HepG2 (cell line): ENCODE data around the gene FOXN3. TPM values are rescaled to one million over a fixed set of nuclear protein-coding genes. Genes with fewer than 3 reads are reported as not detected.
A peak's percentile ranks its signal among the peaks of the same experiment; 100 is the strongest.

Experiments used
- CEBPB ChIP-seq: IDR thresholded peaks from 2 replicates; pipeline ENCODE4 v1.6.1; 2011; ENCODE audit warnings: low read depth, low read length, improper control_type of control experiment, borderline replicate concordance
- GABPA ChIP-seq, 2 experiments: IDR thresholded peaks; 2 replicates each; pipeline ENCODE4 v1.6.1; 2011 to 2016; ENCODE audit warnings: low read depth in 2 of 2, low read length in 1 of 2, missing biosample characterization in 1 of 2, missing genetic modification characterization in 1 of 2
- NKX3-1 ChIP-seq: sonication (generic); formaldehyde crosslinking; IDR thresholded peaks from 2 replicates; pipeline ENCODE4 v1.5.0; 2020; ENCODE audit warnings: missing genetic modification reagents
- SSRP1 ChIP-seq: IDR thresholded peaks from 2 replicates; pipeline ENCODE4 v1.6.1; 2016; ENCODE audit warnings: control low read depth
- ZNF12 ChIP-seq: sonication (generic); formaldehyde crosslinking; IDR thresholded peaks from 2 replicates; pipeline ENCODE4 v1.5.0; 2020; ENCODE audit warnings: missing genetic modification reagents
- ZNF644 ChIP-seq: IDR thresholded peaks from 2 replicates; pipeline ENCODE4 v1.6.1; 2016; ENCODE audit warnings: low read depth
- ZNF841 ChIP-seq: sonication (generic); formaldehyde crosslinking; IDR thresholded peaks from 2 replicates; pipeline ENCODE4 v1.8.1; 2023; ENCODE audit warnings: missing genetic modification reagents, borderline replicate concordance
- polyA plus RNA-seq, 8 experiments: library from polyadenylated mRNA; depleted of rRNA in 3 of 8; stranded (reverse) in 7 of 8; unstranded in 1 of 8; fragments of >200 nt; fragmentation: Illumina TruSeq in 4 of 8; extraction: Trizol in 4 of 8; gene quantifications; 2 replicates each; pipeline versions ENCODE4 v1.2.1 to v1.2.3, GENCODE V29; 2011 to 2016; ENCODE audit warnings: low read depth in 4 of 8, missing spikeins in 1 of 8, mixed read lengths in 1 of 8; ENCODE audit not compliant: insufficient read depth in 1 of 8
- total RNA-seq, 5 experiments: library from RNA; depleted of rRNA; stranded (reverse); fragments of >200 nt; fragmentation: Illumina TruSeq; extraction: Trizol; gene quantifications; 2 replicates each; pipeline ENCODE4 v1.2.3, GENCODE V29; 2016; ENCODE audit warnings: low read depth in 1 of 5
- TF ChIP-seq, protein P1 (sequence below): sonication (generic); formaldehyde crosslinking; IDR thresholded peaks from 2 replicates; pipeline ENCODE4 v1.5.0; 2020; ENCODE audit warnings: missing genetic modification reagents, mild to moderate bottlenecking, borderline replicate concordance
- TF ChIP-seq, protein P2 (sequence below), 2 experiments: fragments of 450-650 bp in 1 of 2; sonication (generic) in 1 of 2; formaldehyde crosslinking in 1 of 2; IDR thresholded peaks; 2 replicates each; pipeline versions ENCODE4 v1.6.1 to v1.8.0; 2016 to 2022; ENCODE audit warnings: antibody characterized with exemption in 1 of 2, mild to moderate bottlenecking in 1 of 2, missing genetic modification reagents in 1 of 2
- TF ChIP-seq, protein P3 (sequence below): sonication (generic); formaldehyde crosslinking; IDR thresholded peaks from 2 replicates; pipeline ENCODE4 v1.4.0; 2020; ENCODE audit warnings: mild to moderate bottlenecking, missing genetic modification reagents, borderline replicate concordance
- TF ChIP-seq, protein P4 (sequence below): IDR thresholded peaks from 2 replicates; pipeline ENCODE4 v1.6.1; 2016

Gene FOXN3
- total and polyA plus RNA-seq, 2 of the 13 experiments (the other 11 are each of a cell fraction or from before 2014, with no cell fraction given), result 32.4 to 70.2 TPM

DNA sequence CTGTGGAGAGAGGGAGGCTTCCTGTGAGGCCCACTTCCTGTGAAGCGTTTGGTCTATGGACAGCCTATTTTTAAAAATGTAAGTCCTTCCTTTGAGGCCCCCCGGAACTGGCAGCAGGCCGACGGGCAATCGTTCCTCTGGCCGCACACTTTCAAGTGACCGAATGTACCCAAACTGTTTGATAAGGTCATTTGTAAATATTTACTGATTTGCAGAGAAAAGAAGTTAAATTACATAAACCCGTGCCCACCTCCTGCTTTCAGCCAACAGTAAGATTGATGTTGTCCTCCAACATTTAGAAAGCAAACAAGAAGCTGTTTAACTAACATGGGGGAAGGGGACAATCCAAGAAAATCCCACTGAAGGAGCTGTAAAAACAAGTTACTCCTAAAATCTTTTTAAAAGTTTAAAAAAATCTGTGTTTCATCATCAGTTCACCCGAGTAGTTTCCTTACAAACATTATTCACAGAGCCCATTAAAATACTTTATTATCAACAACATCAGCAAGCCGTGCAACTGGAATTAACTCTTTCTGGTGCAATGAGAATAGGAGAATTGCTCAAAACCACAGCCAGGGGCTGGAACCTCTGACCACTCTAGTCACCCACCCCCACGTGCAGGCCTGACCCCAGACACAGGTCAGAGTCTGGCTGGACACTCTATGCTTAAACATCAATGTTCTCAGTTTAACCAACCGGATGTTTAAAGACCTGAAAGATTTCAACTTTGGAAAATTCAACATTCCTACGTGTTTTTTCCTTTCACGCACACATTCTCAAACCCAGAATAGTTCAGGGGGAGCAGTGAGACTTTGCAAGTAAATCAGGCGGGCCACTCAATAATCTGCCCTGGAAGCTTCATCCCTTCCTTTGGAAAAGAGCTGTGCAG lies 65.3 kb downstream of the FOXN3 start (continued):
- TF ChIP-seq NKX3-1 (CRISPR knock-in tag) (0 out of 2 replicates have a peak, but pooled peaks have one; percentile 48), ZNF841 (CRISPR knock-in tag) (no peak), GABPA (IDR thresholded peaks at IDR 0.05; ENCODE audit: low read depth, low read length) (peak; percentile 26; the same call in 1 of the 2 replicates), GABPA (CRISPR knock-in tag; IDR thresholded peaks at IDR 0.05; ENCODE audit: low read depth) (peak; percentile 82), CEBPB (peak; percentile 33; the same call in 1 of the 2 replicates), SSRP1 (CRISPR knock-in tag) (no peak), ZNF12 (peak; percentile 48; the same call in 1 of the 2 replicates), ZNF644 (CRISPR knock-in tag) (no peak)
- TF ChIP-seq, protein P1, sequence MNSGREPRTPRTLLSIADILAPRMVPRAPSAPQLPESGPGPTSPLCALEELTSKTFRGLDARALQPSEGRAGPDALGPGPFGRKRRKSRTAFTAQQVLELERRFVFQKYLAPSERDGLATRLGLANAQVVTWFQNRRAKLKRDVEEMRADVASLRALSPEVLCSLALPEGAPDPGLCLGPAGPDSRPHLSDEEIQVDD, result no peak
- TF ChIP-seq, protein P2, sequence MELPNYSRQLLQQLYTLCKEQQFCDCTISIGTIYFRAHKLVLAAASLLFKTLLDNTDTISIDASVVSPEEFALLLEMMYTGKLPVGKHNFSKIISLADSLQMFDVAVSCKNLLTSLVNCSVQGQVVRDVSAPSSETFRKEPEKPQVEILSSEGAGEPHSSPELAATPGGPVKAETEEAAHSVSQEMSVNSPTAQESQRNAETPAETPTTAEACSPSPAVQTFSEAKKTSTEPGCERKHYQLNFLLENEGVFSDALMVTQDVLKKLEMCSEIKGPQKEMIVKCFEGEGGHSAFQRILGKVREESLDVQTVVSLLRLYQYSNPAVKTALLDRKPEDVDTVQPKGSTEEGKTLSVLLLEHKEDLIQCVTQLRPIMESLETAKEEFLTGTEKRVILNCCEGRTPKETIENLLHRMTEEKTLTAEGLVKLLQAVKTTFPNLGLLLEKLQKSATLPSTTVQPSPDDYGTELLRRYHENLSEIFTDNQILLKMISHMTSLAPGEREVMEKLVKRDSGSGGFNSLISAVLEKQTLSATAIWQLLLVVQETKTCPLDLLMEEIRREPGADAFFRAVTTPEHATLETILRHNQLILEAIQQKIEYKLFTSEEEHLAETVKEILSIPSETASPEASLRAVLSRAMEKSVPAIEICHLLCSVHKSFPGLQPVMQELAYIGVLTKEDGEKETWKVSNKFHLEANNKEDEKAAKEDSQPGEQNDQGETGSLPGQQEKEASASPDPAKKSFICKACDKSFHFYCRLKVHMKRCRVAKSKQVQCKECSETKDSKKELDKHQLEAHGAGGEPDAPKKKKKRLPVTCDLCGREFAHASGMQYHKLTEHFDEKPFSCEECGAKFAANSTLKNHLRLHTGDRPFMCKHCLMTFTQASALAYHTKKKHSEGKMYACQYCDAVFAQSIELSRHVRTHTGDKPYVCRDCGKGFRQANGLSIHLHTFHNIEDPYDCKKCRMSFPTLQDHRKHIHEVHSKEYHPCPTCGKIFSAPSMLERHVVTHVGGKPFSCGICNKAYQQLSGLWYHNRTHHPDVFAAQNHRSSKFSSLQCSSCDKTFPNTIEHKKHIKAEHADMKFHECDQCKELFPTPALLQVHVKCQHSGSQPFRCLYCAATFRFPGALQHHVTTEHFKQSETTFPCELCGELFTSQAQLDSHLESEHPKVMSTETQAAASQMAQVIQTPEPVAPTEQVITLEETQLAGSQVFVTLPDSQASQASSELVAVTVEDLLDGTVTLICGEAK (IDR thresholded peaks at IDR 0.05), result no peak
- TF ChIP-seq, protein P2 (CRISPR knock-in tag; IDR thresholded peaks at IDR 0.05), result no peak
- TF ChIP-seq, protein P3, sequence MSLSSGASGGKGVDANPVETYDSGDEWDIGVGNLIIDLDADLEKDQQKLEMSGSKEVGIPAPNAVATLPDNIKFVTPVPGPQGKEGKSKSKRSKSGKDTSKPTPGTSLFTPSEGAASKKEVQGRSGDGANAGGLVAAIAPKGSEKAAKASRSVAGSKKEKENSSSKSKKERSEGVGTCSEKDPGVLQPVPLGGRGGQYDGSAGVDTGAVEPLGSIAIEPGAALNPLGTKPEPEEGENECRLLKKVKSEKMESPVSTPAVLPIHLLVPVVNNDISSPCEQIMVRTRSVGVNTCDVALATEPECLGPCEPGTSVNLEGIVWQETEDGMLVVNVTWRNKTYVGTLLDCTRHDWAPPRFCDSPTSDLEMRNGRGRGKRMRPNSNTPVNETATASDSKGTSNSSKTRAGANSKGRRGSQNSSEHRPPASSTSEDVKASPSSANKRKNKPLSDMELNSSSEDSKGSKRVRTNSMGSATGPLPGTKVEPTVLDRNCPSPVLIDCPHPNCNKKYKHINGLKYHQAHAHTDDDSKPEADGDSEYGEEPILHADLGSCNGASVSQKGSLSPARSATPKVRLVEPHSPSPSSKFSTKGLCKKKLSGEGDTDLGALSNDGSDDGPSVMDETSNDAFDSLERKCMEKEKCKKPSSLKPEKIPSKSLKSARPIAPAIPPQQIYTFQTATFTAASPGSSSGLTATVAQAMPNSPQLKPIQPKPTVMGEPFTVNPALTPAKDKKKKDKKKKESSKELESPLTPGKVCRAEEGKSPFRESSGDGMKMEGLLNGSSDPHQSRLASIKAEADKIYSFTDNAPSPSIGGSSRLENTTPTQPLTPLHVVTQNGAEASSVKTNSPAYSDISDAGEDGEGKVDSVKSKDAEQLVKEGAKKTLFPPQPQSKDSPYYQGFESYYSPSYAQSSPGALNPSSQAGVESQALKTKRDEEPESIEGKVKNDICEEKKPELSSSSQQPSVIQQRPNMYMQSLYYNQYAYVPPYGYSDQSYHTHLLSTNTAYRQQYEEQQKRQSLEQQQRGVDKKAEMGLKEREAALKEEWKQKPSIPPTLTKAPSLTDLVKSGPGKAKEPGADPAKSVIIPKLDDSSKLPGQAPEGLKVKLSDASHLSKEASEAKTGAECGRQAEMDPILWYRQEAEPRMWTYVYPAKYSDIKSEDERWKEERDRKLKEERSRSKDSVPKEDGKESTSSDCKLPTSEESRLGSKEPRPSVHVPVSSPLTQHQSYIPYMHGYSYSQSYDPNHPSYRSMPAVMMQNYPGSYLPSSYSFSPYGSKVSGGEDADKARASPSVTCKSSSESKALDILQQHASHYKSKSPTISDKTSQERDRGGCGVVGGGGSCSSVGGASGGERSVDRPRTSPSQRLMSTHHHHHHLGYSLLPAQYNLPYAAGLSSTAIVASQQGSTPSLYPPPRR (CRISPR knock-in tag), result peak; percentile 98
- TF ChIP-seq, protein P4, sequence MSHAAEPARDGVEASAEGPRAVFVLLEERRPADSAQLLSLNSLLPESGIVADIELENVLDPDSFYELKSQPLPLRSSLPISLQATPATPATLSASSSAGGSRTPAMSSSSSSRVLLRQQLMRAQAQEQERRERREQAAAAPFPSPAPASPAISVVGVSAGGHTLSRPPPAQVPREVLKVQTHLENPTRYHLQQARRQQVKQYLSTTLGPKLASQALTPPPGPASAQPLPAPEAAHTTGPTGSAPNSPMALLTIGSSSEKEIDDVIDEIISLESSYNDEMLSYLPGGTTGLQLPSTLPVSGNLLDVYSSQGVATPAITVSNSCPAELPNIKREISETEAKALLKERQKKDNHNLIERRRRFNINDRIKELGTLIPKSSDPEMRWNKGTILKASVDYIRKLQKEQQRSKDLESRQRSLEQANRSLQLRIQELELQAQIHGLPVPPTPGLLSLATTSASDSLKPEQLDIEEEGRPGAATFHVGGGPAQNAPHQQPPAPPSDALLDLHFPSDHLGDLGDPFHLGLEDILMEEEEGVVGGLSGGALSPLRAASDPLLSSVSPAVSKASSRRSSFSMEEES (CRISPR knock-in tag), result peak; percentile 73
